Keratinocyte (primary cell): ENCODE data around the gene GRAPL.
"Not testable (repeated sequence)": the region's sequence is repeated elsewhere in the genome, so short reads cannot be mapped to it uniquely, and the experiment has no call there.

Source experiments
- CTCF ChIP-seq, 3 experiments: IDR thresholded peaks in 1 of 3; conservative IDR thresholded peaks in 1 of 3; optimal IDR thresholded peaks in 1 of 3; 2 replicates in 2 of 3; 3 replicates in 1 of 3; pipeline versions ENCODE3 to v1.5.1; 2011; ENCODE audit warnings: low read length in 3 of 3, mild to moderate bottlenecking in 3 of 3, moderate library complexity in 2 of 3, control low read depth in 1 of 3, inconsistent platforms in 1 of 3; ENCODE audit not compliant: insufficient read depth in 2 of 3; ENCODE audit errors: extremely low read depth in 1 of 3
- EZH2 ChIP-seq: IDR thresholded peaks from one replicate; pipeline ENCODE4 v1.6.1; 2012; ENCODE audit warnings: inconsistent platforms, mild to moderate bottlenecking, low read length, moderate library complexity

DNA sequence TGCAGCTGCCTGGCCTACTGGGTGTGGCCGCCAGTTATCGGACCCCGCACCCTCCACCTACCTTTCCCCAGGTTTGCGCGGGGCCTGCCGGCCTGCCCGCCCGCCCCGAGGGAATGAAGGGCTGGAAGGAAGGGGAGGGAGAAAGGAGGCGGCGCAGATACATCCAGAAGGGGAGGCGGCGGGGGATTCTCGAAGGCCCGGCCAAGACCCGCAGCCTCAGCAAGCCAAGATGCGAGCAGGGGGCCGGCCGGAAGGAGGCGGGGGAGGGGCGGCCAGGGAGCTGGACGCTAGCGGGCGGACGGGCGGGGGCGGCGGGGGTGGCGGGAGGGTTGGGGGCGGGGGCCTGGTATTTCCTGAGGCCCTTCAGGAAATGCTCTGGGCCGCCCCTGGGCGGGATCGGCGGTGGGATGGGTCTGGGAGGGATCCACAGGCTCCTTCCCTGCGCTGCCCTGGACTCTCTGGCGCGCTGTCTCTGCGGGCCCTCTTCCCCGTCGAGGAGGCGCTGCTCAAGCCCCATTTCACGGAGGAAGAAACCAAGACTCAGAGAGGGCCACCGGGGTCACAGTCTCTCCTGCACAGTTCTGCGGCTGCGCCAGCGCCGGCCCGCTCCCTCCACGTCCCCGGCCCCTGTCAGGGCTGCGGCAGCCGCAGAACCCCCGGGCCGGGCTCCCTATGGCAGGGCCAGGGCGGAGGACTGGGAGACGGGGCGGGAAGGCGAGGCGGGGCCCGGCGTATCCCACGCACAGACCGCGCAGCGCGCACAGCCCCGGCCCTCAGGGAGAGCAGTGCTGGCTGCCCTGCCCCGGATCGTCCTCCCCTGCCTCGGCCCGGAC, 35.2 kb downstream of the GRAPL start:
- not testable (repeated sequence) for TF ChIP-seq CTCF (optimal IDR thresholded peaks at IDR 0.05 in 1 of 3, IDR thresholded peaks at IDR 0.05 in 1 of 3, conservative IDR thresholded peaks at IDR 0.05 in 1 of 3; ENCODE audit: extremely low read depth in 1 of 3, insufficient read depth in 2 of 3, low read length in 3 of 3); EZH2
